ENCODE measurements around the gene PTTG1.

PTTG1 gene

DNA sequence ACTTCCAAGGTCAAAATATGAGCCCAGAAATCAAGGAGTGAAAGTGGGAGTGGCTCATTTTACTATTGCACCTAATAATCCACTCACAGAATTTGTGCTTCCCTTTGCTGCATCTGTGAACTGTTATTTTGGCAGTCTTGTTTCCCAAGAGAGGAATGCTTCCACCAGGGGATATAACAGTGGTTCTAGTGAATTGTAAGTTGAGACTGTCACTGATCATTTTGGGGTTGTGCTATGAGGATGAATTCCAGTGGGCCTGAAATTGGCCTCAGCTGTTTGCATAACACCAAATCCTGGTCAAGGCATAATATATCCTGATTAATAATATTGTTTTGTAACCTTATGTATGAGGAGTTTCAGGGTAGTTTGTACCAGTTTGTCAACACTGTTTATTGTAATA, 36.2 kb upstream of the PTTG1 start:
- DNase-seq: no peak
- Histone ChIP-seq H3K9me3 (ENCODE audit: control insufficient read depth, low read length) (no peaks in the 10 kb centered on the region), H3K4me1 (ENCODE audit: control insufficient read depth, insufficient read depth, low read length, poor library complexity, severe bottlenecking) (no peaks in the 10 kb centered on the region), H3K4me3 (ENCODE audit: insufficient read depth, low read depth, low read length, poor library complexity, severe bottlenecking) (no peak overlapping the region), H3K36me3 (ENCODE audit: control insufficient read depth, insufficient read depth, low read length) (no peaks in the 10 kb centered on the region), H3K27me3 (replicated peaks; ENCODE audit: control insufficient read depth, insufficient read depth, low read length, poor library complexity, severe bottlenecking) (no peaks in the 10 kb centered on the region), H3K27ac (ENCODE audit: insufficient read depth, low read length, poor library complexity, severe bottlenecking) (no peak overlapping the region)

DNA sequence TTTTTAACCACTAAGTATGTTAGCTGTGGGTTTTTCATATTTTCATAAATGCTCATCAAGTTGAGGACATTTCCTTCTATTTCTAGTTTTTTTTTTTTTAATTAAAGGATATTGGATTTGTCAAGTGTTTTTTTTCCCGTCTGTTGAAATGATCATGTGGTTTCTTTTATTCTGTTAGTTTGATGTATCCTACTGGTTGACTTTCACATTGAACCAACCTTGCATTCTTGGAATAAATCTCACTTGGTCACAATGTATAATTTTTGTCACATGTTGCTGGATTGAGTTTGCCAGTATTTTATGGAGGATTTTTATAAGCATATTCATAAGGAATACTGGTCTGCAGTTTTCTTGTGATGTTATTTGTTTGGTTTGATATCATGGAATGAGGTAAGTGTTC, 34.2 kb upstream of the PTTG1 start:
- H3K36me3 ChIP-seq (ENCODE audit: control insufficient read depth, insufficient read depth, low read length): no peaks in the 10 kb centered on the region
- no peak for DNase-seq
- H3K9me3 ChIP-seq (ENCODE audit: control insufficient read depth, low read length): no peaks in the 10 kb centered on the region

DNA sequence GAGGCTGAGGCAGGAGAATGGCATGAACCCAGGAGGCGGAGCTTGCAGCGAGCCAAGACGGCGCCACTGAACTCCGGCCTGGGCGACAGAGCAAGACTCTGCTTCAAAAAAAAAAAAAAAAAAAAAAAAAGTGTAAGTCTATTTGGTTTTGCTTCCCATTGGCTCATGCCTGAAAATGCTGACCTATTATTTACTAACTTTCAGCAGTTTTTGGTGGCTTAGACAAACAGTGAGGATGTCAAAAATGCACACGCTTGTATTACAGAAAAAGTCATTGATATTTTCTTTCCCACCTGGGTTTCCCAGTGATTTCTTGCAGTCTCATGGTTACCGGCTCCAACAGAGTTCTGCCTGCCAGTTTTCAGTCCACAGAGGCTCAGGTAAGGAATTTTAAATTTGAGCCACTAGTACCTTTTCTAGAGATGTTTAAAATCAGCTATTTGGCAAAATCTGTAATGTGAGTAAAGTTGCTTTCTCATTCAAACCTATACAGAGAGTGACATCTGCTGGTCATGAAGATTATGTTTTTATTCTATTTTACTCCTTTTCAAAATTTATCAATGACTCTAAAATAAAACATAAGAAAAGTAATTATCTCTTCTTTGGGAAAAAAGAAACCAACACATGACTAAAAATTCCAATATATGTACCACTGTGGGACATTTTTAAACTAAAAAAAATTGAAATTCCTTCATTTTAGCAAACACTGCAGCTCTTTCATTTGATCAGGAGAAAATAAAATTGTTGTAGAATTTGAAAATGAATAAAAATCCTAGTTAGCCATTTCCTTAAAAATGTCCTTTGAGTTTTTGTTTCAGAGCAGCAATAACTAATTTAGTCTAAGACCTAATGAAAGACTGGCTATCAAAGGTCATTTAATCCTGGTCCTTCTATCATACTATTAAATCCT, 30.6 kb upstream of the PTTG1 start:
- H3K27ac ChIP-seq (ENCODE audit: insufficient read depth, low read length, poor library complexity, severe bottlenecking): no peak overlapping the region
- no peaks in the 10 kb centered on the region for H3K36me3 ChIP-seq (ENCODE audit: control insufficient read depth, insufficient read depth, low read length)
- no peaks in the 10 kb centered on the region for H3K4me1 ChIP-seq (ENCODE audit: control insufficient read depth, insufficient read depth, low read length, poor library complexity, severe bottlenecking)
- DNase-seq: no peak
- H3K27me3 ChIP-seq (replicated peaks; ENCODE audit: control insufficient read depth, insufficient read depth, low read length, poor library complexity, severe bottlenecking): no peaks in the 10 kb centered on the region
- H3K9me3 ChIP-seq (ENCODE audit: control insufficient read depth, low read length): no peaks in the 10 kb centered on the region
- H3K4me3 ChIP-seq (ENCODE audit: insufficient read depth, low read depth, low read length, poor library complexity, severe bottlenecking): no peak overlapping the region

More for the DNA sequence above, 34.2 kb upstream of the PTTG1 start:
- no peaks in the 10 kb centered on the region for H3K4me1 ChIP-seq (ENCODE audit: control insufficient read depth, insufficient read depth, low read length, poor library complexity, severe bottlenecking)
- H3K27me3 ChIP-seq (replicated peaks; ENCODE audit: control insufficient read depth, insufficient read depth, low read length, poor library complexity, severe bottlenecking): no peaks in the 10 kb centered on the region
- H3K4me3 ChIP-seq (ENCODE audit: insufficient read depth, low read depth, low read length, poor library complexity, severe bottlenecking): no peak overlapping the region
- H3K27ac ChIP-seq (ENCODE audit: insufficient read depth, low read length, poor library complexity, severe bottlenecking): no peak overlapping the region

DNA sequence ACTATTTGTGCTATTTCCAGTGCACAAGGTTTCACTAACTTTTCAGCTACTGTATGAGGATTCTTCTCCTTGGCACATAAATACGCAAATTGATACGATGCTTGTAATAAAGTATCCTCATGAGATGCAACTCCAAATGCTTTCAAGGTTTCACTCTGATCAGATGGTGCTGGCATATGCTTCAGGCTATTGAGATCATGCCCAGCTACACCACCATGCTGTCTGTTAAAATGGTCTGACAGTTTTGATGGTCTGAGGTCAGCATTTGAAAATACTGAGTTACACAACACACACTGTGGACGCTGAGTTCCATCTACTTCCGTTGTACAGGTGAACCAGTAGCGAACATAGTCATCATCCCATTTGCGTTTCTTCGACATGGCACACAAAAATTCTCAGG, 26.5 kb upstream of the PTTG1 start:
- H3K27ac ChIP-seq (ENCODE audit: insufficient read depth, low read length, poor library complexity, severe bottlenecking): no peak overlapping the region
- no peak overlapping the region for H3K4me3 ChIP-seq (ENCODE audit: insufficient read depth, low read depth, low read length, poor library complexity, severe bottlenecking)
- no peak for DNase-seq
- no peaks in the 10 kb centered on the region for H3K27me3 ChIP-seq (replicated peaks; ENCODE audit: control insufficient read depth, insufficient read depth, low read length, poor library complexity, severe bottlenecking)
- no peaks in the 10 kb centered on the region for H3K9me3 ChIP-seq (ENCODE audit: control insufficient read depth, low read length)
- no peaks in the 10 kb centered on the region for H3K4me1 ChIP-seq (ENCODE audit: control insufficient read depth, insufficient read depth, low read length, poor library complexity, severe bottlenecking)
- H3K36me3 ChIP-seq (ENCODE audit: control insufficient read depth, insufficient read depth, low read length): no peaks in the 10 kb centered on the region

- Histone ChIP-seq H3K4me1 (ENCODE audit: control insufficient read depth, insufficient read depth, low read length, poor library complexity, severe bottlenecking) (no peaks in the 10 kb centered on the region), H3K27ac (ENCODE audit: insufficient read depth, low read length, poor library complexity, severe bottlenecking) (no peak overlapping the region)
Observed at GRCh38 chr5:160397492-160397891, 24.2 kb upstream of the PTTG1 start.

GRCh38 chr5:160398806-160399205, 22.8 kb upstream of the PTTG1 start:
- Histone ChIP-seq H3K4me1 (ENCODE audit: control insufficient read depth, insufficient read depth, low read length, poor library complexity, severe bottlenecking) (no peaks in the 10 kb centered on the region), H3K36me3 (ENCODE audit: control insufficient read depth, insufficient read depth, low read length) (peaks cover 13% of the 10 kb centered on the region), H3K9me3 (ENCODE audit: control insufficient read depth, low read length) (no peaks in the 10 kb centered on the region), H3K27me3 (replicated peaks; ENCODE audit: control insufficient read depth, insufficient read depth, low read length, poor library complexity, severe bottlenecking) (no peaks in the 10 kb centered on the region), H3K27ac (ENCODE audit: insufficient read depth, low read length, poor library complexity, severe bottlenecking) (no peak overlapping the region), H3K4me3 (ENCODE audit: insufficient read depth, low read depth, low read length, poor library complexity, severe bottlenecking) (no peak overlapping the region)
- DNase-seq: no peak

More at GRCh38 chr5:160397492-160397891, 24.2 kb upstream of the PTTG1 start:
- Histone ChIP-seq H3K36me3 (ENCODE audit: control insufficient read depth, insufficient read depth, low read length) (peaks cover 4% of the 10 kb centered on the region), H3K4me3 (ENCODE audit: insufficient read depth, low read depth, low read length, poor library complexity, severe bottlenecking) (no peak overlapping the region), H3K27me3 (replicated peaks; ENCODE audit: control insufficient read depth, insufficient read depth, low read length, poor library complexity, severe bottlenecking) (no peaks in the 10 kb centered on the region), H3K9me3 (ENCODE audit: control insufficient read depth, low read length) (no peaks in the 10 kb centered on the region)
- no peak for DNase-seq

GRCh38 chr5:160399402-160400353, 22.0 kb upstream of the PTTG1 start, which contains the start of gene FAM200C:
TSS of gene FAM200C (minus strand) at chr5:160400054. CDS start at chr5:160395490, 4,564 bp downstream.
- no peaks in the 10 kb centered on the region for H3K4me1 ChIP-seq (ENCODE audit: control insufficient read depth, insufficient read depth, low read length, poor library complexity, severe bottlenecking)
- H3K27ac ChIP-seq (ENCODE audit: insufficient read depth, low read length, poor library complexity, severe bottlenecking): peak within 1 kb of the TSS; percentile 40
- H3K27me3 ChIP-seq (replicated peaks; ENCODE audit: control insufficient read depth, insufficient read depth, low read length, poor library complexity, severe bottlenecking): no peaks in the 10 kb centered on the region
- H3K4me3 ChIP-seq (ENCODE audit: insufficient read depth, low read depth, low read length, poor library complexity, severe bottlenecking): peak within 1 kb of the TSS; percentile 76
- DNase-seq: peak; percentile 48 to 63 (median 50)
- peaks cover 22% of the 10 kb centered on the region for H3K36me3 ChIP-seq (ENCODE audit: control insufficient read depth, insufficient read depth, low read length)
- H3K9me3 ChIP-seq (ENCODE audit: control insufficient read depth, low read length): no peaks in the 10 kb centered on the region

DNA sequence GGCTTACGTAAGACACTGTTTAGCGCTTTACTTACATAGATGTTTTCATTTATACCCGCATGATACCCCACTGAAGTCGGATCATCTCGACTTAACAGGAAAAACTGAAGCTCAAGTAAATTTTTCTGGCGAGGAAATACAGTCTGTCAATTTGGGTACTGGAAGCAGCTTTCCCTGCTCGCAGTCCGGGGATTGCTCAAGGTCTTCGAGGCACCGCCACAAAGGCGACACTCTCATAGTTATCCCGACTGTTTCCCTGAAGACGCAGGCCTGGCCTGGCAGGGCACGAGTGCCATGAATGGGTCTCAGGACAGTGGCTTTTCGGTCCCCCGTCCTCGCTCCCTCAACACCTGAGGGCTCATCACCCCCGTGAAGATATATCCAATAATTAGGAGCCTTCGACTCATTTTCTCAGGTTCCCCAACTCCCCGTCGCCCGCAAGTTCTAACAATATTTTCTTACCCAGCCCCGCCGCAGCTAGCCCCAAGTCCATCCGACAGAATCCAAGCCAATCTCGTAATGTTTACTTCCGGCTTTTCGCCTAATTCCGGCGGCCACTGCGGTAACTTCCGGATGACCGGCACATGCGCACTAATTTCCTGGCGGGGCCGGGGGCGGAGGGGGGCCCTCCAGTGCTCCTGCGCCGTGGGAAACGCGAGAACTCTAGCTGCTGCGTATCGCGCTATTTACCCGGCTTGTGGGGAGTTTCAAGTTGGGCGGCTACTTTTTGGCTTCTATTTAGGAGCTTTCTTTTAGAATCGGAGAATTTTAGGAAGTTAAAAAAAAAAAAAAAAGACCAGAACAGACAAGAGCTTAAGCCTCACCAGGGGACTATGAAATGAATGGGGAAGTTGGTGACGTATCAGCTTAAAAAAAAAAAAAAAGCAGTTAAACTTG, 2.8 kb upstream of the PTTG1 start, which contains the start of gene SLU7:
Gene SLU7, minus strand, starts transcription at position 521 of the 897 bp plus-strand sequence. CDS start 3,787 bp downstream, outside the sequence.
- DNase-seq: peak; percentile 86 to 90 (median 86)
- Histone ChIP-seq H3K4me3 (ENCODE audit: insufficient read depth, low read depth, low read length, poor library complexity, severe bottlenecking) (peak within 1 kb of the TSS; percentile 90), H3K4me1 (ENCODE audit: control insufficient read depth, insufficient read depth, low read length, poor library complexity, severe bottlenecking) (peaks cover 19% of the 10 kb centered on the region), H3K27me3 (replicated peaks; ENCODE audit: control insufficient read depth, insufficient read depth, low read length, poor library complexity, severe bottlenecking) (no peaks in the 10 kb centered on the region), H3K9me3 (ENCODE audit: control insufficient read depth, low read length) (no peaks in the 10 kb centered on the region), H3K27ac (ENCODE audit: insufficient read depth, low read length, poor library complexity, severe bottlenecking) (peak within 1 kb of the TSS; percentile 86), H3K36me3 (ENCODE audit: control insufficient read depth, insufficient read depth, low read length) (no peaks in the 10 kb centered on the region)
